ENCODE data around the gene UBASH3B.

The UBASH3B gene

GRCh38 chr11:122678406-122678805 is 22.9 kb downstream of the UBASH3B start:
- no peak for DNase-seq (ENCODE audit: low read depth)

- no peak for DNase-seq (ENCODE audit: low read depth)
Observed at GRCh38 chr11:122679466-122679865, 23.9 kb downstream of the UBASH3B start.

- DNase-seq (ENCODE audit: low read depth): no peak
Observed at GRCh38 chr11:122681070-122681469, 25.5 kb downstream of the UBASH3B start.

GRCh38 chr11:122681735-122682134 is 26.2 kb downstream of the UBASH3B start:
- no peak for DNase-seq (ENCODE audit: low read depth)

- no peak for DNase-seq (ENCODE audit: low read depth)
Observed at GRCh38 chr11:122682464-122682863, 26.9 kb downstream of the UBASH3B start.

GRCh38 chr11:122685041-122685440 is 29.5 kb downstream of the UBASH3B start:
- no peak for DNase-seq (ENCODE audit: low read depth)

GRCh38 chr11:122686111-122686510 is 30.6 kb downstream of the UBASH3B start:
- DNase-seq (ENCODE audit: low read depth): no peak

- DNase-seq (ENCODE audit: low read depth): no peak
Observed at GRCh38 chr11:122690384-122690783, 34.9 kb downstream of the UBASH3B start.

- no peak for DNase-seq (ENCODE audit: low read depth)
Observed at GRCh38 chr11:122690801-122691548, 35.5 kb downstream of the UBASH3B start.

GRCh38 chr11:122691549-122692150 is 36.1 kb downstream of the UBASH3B start:
- no peak for DNase-seq (ENCODE audit: low read depth)

GRCh38 chr11:122692444-122692843 is 36.9 kb downstream of the UBASH3B start:
- no peak for DNase-seq (ENCODE audit: low read depth)

- no peak for DNase-seq (ENCODE audit: low read depth)
Observed at GRCh38 chr11:122695076-122695615, 39.6 kb downstream of the UBASH3B start.

GRCh38 chr11:122696662-122697061 is 41.1 kb downstream of the UBASH3B start:
- peak; percentile 48 for DNase-seq (ENCODE audit: low read depth)

- DNase-seq (ENCODE audit: low read depth): no peak
Observed at GRCh38 chr11:122697636-122698167, 42.2 kb downstream of the UBASH3B start.

GRCh38 chr11:122698392-122698791 is 42.9 kb downstream of the UBASH3B start:
- DNase-seq (ENCODE audit: low read depth): no peak

- DNase-seq (ENCODE audit: low read depth): no peak
Observed at GRCh38 chr11:122700666-122701065, 45.1 kb downstream of the UBASH3B start.

- DNase-seq (ENCODE audit: low read depth): no peak
Observed at GRCh38 chr11:122701143-122701542, 45.6 kb downstream of the UBASH3B start.

- DNase-seq (ENCODE audit: low read depth): no peak
Observed at GRCh38 chr11:122703541-122704272, 48.2 kb downstream of the UBASH3B start.

GRCh38 chr11:122705396-122705795 is 49.9 kb downstream of the UBASH3B start:
- no peak for DNase-seq (ENCODE audit: low read depth)

GRCh38 chr11:122706291-122707088 is 51.0 kb downstream of the UBASH3B start:
- no peak for DNase-seq (ENCODE audit: low read depth)

GRCh38 chr11:122707111-122707510 is 51.6 kb downstream of the UBASH3B start:
- DNase-seq (ENCODE audit: low read depth): no peak

- no peak for DNase-seq (ENCODE audit: low read depth)
Observed at GRCh38 chr11:122707901-122708300, 52.4 kb downstream of the UBASH3B start.

All from activated T-helper 9 cell treated with anti-CD3 and anti-CD28 coated beads, Interleukin-2, amount 50 U/mL, for 16 hours (primary cell).